IPS-NIHi11 (cell line): Measurements from ENCODE around the gene RELL2.
A peak's percentile ranks its signal among the peaks of the same experiment; 100 is the strongest.

ENCODE experiments used
- DNase-seq: peaks from one replicate; pipeline ENCODE4 v3.0.0; 2012; ENCODE audit warnings: mixed read lengths, low spot score

Gene RELL2

DNA sequence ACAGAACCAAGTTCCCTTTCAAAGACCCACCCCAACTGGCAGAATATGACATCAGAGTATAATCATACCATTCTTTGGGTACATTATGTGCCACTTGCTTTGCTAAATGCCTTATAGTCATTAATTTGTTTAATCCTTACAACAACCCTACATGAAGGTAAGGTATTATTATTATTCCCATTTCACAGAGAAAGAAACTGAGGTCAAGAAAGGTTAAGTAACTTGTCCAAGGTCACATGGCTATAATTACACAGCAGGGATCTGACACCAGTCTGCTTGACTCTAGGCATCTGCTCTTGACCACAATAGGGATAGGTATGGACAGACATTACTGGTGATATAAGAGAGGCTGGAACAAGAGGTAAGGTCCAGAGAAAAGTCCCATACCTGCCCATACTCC lies 13.2 kb downstream of the RELL2 start:
- no peak for DNase-seq

GRCh38 chr5:141650851-141651727 lies 14.3 kb downstream of the RELL2 start, which contains the start of gene FCHSD1:
FCHSD1 (minus strand) TSS chr5:141651418; CDS start chr5:141651368, 50 bp downstream.
- peak; percentile 100 for DNase-seq

- peak; percentile 41 for DNase-seq
These were observed 14.9 kb downstream of the RELL2 start for GRCh38 chr5:141651728-141652105.

DNA sequence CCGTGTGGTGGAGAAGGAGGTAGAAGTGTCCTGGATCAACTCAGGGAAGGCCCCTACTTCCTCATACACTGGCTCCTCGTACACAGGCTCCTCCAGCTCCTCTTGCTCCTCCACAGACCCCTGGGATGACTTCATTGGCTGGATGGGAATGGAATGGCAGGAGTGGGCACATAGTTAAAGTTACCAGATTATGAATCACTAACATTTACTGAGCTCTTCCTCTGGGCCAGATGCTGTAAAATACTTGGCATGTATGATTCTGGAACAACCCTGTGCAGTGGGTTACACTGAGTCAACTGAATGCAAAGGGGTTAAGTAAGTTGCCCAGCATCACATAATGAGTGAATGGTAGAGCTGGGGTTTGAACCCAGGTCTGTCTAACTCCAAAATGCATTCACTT lies 17.5 kb downstream of the RELL2 start:
- DNase-seq: no peak

DNA sequence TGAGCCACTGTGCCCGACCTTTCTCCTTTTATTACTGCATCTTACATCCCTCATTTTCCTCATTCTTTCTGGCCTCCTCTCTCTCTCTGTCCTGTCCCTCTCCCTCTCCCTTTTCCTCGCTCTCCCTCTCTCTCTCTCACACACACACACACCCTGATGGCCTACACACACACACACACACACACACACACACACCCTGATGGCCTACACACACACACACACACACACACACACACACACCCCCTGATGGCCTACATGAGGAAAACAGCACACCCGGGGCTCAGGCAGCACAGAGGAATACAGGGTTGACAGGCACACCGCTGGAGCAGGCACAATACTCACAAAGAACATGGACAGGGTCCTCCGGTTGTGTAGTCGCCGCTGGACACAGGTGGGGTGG lies 18.2 kb downstream of the RELL2 start:
- no peak for DNase-seq

DNA sequence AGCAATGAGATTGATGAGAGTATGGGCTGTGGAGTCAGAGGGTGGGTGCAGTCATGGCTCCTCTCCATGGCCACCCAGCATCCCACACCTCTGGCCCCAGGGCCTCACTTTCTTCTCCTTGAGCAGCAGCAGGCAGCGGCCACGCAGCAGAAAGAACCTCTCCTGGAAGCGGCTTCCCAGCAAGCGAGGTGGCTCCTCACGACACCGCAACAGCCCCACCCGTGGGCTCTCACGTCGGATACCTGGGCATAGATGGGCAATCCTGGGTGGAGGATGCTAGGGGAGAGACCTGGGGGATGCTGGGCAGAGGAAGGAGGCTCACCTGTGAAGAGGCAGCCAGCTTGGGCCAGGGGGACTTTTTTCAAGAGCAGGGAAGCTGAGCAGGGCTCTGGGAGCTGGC lies 19.6 kb downstream of the RELL2 start:
- DNase-seq: no peak

- no peak for DNase-seq
These were observed 20.6 kb downstream of the RELL2 start for GRCh38 chr5:141657404-141657803.

DNA sequence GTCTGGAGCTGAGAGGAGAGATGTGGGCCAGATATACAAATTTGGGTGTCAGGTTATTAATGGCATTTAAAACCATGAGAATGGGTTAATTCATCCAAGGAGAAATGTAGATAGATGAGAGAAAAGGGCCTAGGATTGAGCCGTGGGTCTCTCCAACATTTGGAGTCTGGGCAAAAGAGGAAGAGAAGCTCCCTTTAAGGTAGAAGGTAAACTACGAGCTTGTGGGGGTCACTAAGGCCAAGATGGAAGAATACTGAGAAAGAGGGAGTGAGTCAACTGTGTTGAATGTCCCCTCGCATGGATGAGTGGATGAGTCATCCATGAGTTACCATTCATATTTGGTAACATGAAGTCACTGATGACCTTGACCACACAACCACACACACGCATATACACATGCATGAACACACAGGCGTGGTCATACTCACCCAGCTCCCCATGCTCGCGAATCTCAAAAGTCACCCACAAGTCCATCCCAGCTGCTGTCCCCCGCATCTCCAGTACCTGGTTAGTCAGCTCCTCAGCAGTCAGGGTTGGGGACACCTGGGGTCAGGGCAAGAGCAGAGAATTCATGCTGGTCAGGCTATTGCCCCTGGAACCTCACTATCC lies 21.2 kb downstream of the RELL2 start:
- no peak for DNase-seq

- no peak for DNase-seq
These were observed 25.2 kb downstream of the RELL2 start for GRCh38 chr5:141662028-141662427.

DNA sequence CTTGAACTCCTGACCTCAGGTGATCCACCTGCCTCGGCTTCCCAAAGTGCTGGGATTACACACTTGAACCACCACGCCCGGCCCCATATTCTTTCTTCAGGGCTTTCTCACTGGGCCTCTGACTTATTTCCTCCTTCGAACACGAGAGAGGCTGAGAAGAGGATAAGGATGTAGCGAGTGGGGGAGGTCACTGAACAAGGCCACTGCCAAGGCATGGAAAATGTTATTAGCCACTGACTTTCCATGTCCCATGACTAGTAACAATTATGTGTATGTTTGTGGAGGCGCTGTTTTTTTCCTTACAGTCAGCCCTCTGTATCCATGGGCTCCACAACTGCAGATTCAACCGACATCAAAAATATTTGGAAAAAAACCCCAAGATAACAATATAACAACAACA lies 26.7 kb downstream of the RELL2 start:
- DNase-seq: no peak

- DNase-seq: peak; percentile 88
These were observed 28.1 kb downstream of the RELL2 start for GRCh38 chr5:141664733-141665461.

GRCh38 chr5:141665995-141666940 lies 29.5 kb downstream of the RELL2 start:
- DNase-seq: no peak

DNA sequence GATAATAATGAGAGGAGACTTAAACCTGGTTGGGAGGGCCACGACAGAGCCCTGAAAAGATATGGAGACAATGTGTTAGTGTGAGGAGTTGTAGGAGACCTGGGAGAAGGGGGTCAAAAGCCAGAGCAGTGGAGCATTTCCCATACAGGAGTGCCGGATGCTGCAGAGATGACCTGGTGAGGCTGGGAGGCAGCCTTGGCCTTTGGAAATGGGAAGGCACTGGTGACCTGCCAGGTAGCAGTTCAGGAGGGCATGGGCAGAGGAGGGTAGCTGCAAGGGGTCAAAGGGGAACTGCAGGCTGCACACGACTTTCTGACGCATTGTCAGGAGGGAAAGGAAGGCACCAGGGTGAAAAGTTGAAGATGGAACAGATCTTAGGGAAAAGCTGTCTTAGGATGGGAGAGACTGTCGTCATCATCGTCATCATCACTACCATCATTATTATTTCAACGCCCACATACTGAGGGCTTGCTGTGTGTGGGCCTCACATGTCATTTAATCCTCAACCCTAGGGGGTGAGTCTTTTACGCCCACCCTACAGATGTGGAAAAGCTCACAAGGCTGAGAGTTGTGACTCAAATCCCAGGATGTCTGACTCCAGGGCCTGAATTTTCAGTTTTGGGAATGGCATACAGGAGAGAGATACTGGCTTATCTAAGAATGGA lies 31.9 kb downstream of the RELL2 start:
- no peak for DNase-seq

DNA sequence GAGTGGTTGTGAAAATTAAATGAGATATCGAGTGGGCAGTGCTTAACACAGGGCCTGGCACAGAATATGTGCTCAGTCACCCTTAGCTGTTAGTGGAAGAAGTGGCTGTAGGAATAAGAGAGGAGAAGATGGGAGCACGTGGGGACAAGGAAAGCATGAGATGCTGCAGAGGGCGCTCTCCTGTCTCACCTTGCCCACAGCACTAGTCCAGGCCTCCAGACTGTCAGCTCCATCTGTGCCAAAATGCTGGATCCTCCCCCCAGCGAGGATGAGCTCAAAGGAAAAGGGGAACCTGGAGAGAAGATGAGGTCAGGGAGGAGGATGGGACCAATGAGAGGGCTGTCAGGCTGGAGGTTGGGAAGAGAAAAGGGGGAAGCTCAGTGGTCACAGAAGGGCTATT lies 32.7 kb downstream of the RELL2 start:
- no peak for DNase-seq

DNA sequence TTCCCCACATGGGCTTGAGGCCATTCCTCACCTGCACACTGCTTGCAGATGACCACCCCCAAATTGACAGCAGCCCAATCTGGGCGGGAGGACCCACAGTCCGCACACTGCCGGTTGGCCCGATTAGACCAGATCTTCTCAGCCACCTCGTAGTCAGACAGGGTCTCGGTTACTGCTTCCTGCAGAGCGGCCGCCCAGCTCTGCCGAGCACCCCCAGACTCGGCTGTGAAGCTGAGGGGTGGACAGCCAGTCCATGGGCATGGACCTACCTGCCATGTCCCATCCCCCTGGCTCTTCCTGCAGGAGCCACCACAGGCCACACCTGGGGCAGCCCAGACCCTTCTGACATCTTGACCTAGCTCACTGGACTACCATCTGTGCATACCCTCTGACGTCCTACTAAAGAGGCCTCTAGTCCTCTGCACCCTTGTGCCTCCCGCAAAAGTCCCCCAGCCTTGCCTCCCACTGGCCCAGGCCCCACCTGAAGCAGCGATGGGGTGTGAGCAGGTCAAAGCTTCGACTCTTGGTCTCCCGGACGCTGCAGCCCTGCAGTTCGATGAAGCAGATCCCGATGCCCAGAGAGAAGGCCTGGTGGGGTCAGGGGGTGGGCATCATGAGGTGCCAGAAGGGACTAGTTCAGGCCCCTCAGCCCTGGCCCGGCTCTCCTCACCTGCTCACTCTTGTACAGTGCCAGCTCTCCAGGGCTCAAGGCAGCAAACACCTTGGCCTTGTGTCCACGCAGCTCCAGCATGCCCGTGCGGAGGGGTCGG lies 35.5 kb downstream of the RELL2 start:
- no peak for DNase-seq

DNA sequence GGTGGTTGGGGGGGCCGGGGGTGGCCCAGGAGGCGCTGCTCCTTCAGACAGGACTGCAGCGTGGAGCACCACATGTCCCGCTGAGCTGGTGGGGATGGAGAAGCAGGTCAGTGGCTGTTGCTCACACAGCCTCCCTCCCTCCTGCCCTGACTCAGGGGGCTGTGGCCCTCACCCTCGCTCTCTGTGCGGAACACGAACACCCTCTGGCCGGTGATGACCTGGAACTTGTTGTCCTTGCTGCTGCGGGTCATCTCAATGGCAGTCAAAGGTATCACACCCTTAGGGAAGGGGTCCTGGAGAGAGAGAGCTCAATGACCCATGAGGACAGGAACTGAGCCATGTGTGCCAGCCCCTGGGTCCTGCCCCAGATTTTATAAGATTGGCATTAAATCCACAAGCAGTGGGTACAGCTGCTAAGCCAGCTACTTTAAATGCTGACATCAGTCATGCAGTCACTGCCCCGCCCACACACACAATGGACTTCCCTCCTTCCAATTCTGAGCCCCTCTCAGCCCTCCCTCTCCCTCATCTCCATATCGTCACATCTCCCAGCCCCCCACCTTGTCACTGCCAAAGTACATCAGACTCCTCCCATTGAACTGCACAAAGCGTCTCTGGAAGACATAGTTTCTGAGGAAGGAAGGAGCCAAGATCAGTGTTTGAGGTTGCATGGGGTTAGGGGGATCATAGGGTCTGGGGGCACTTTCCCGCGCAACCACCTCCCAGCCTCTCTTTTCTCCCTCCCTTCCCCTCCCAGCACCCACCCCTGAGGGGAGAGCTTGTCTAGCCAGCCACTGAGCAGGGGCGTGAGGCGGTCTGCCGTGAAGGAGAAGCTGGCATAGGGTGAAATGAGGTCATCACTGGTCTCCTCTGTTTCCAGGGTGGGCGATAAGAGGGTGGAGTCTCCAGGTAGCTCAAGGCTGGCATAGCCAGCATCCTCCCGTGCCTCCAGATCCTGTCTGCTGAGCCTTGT lies 36.3 kb downstream of the RELL2 start:
- DNase-seq: no peak

DNA sequence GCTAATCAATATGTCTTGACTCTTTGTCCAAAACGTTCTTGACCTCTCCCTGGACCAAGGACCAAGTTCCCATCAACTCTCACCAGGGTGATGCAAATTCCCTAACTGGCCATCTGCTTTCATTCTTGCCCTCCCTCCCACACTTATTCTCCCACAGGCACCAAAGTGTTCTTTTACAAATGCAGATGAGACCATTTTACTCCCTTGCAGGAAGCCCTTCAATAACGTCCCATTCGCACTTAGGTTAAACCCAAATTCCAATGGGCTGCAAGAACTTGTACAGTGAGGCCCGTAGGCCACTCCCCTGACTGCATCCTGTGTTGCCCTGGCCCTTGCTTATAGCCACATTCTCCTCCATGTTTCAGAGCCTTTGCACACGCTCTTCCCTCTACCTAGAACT lies 38.0 kb downstream of the RELL2 start:
- DNase-seq: no peak

GRCh38 chr5:141675672-141676071 lies 38.9 kb downstream of the RELL2 start:
- DNase-seq: no peak

- DNase-seq: peak; percentile 45
These were observed 40.6 kb downstream of the RELL2 start for GRCh38 chr5:141677415-141677814.
